ENCODE measurements around the gene TP53INP2. TPM values are rescaled to one million over a fixed set of nuclear protein-coding genes. Genes with fewer than 3 reads are reported as not detected.
"Not testable (repeated sequence)": the region's sequence is repeated elsewhere in the genome, so short reads cannot be mapped to it uniquely, and the experiment has no call there.

Gene TP53INP2, protein sequence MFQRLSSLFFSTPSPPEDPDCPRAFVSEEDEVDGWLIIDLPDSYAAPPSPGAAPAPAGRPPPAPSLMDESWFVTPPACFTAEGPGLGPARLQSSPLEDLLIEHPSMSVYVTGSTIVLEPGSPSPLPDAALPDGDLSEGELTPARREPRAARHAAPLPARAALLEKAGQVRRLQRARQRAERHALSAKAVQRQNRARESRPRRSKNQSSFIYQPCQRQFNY
- 34.1 TPM for total RNA-seq

DNA sequence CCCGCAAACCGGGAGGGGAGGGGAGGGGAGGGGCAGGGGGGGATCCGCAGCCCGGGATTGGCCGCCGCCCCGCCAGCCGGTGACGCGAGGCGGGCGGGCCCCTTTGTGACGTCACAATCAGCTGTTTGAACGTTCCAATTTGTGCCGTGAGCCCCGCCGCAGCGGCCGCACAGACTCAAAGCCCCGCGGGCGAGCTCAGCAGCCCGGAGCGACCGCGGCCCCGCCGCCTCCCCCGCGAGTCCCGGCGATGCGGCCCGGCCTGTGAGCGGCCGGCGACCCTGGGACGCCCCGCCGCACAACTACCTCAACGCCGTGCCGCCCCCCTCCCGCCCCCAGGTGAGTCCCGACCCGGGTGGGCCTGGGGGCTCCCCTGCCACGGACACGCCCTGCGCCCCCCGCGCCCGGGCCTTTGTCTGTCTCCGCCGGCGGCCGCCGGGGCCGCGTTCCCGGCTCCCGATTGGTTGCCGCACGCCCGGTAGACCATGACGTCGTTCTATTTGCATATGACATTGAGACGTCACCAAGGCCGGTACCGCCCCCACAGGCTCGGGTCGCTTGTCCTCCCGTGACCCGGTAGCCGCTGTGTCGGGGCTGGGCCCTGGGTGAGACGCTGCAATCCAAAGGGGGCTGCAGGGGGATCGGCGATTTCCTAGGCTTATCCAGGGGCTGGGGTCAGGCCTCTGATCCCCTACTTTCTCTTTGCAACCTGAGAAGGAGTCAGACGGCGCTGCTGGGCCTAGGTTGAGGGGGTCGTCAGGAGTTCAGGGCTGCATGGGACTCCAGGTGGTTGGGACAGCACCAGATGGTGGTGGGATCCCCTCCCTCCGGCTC is at the start of gene TP53INP2:
Gene TP53INP2 (plus strand): TSS at position 168 of the 831 bp plus-strand sequence. CDS start 4,396 bp downstream, outside the sequence.
- peak; percentile 70 for ATAC-seq

DNA sequence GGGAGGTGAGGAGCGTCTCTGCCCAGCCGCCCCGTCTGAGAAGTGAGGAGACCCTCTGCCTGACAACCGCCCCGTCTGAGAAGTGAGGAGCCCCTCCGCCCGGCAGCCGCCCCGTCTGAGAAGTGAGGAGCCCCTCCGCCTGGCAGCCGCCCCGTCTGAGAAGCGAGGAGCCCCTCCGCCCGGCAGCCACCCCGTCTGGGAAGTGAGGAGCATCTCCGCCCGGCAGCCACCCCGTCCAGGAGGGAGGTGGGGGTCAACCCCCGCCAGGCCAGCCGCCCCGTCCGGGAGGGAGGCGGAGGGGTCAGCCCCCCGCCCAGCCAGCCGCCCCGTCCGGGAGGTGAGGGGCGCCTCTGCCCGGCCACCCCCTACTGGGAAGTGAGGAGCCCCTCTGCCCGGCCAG is 45.5 kb upstream of the TP53INP2 start:
- ATAC-seq = not testable (repeated sequence)

DNA sequence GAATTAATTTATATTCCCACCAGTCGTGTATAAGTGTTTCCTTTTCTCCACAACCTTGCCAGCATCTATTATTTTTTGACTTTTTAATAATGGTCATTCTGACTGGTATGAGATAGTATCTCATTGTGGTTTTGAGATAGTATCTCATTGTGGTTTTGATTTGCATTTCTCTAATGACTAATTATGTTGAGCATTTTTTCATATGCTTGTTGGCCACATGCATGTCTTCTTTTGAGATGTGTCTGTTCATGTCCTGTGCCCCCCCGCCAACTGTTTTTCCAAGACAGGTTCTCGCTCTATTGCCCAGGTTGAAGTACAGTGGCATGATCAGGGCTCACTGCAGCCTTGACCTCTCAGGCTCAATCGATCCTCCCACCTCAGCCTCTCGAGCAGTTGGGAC is 42.3 kb upstream of the TP53INP2 start:
- ATAC-seq = not testable (repeated sequence)

DNA sequence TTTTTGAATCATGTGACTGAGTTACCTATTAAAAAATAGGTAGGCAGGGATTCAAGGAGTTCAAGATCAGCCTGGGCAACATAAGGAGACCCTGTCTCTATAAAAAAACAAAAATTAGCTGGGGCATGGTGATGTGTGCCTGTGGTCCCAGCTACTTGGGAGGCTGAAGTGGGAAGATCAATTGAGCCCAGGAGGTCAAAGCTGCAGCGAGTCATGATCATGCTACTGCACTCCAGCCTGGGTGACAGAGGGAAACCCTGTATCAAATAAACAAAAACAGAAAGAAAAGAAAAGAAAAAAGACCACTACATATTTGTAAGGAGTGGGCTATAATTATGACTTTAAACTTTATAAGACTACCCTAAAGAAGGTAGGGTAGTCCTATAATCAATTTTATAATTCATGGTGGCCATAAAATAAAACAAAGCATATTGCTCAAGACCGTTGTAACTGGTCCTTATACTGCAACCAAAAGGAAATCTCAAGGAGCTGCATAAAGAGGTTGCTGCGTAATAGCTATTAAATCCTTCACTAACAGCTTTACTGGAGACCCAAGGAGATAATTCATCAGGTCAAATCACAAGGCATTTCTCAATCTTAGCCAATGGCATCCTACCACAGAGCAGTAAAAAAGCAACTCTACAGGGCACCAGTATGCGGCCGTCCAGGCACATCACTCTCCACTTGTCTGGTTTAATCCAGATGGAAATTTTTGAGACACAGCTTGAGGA is 40.8 kb upstream of the TP53INP2 start:
- no peak for ATAC-seq

DNA sequence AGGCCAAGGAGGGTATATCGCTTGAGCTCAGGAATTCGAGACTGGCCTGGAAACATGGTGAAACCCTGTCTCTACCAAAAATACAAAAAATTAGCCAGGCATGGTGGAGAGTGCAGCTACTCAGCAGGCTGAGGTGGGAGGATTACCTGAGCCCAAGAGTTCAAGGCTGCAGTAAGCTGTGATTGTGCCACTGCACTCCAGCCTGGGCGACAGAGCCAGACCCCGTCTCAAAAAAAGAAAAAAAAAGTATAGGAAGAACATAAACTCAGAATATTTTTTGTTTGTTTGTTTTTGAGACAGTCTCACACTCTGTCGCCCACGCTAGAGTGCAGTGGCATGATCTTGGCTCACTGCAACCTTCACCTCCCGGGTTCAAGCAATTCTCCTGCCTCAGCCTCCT is 39.4 kb upstream of the TP53INP2 start:
- not testable (repeated sequence) for ATAC-seq

DNA sequence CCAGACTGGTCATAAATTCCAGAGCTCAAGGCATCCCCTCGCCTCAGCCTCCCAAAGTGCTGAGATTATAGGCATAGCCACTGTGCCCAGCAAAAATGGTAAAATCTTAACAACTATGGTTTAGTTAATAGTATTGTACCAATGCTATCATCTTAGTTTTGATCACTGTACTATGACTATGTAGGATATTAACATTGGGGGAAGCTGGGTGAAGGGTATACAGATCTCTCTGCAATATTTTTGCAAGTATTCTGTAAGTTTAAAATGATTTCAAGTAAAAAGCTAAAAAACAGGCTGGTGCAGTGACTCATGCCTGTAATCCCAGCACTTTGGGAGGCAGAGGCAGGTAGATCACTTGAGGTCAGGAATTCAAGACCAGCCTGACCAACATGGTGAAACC is 35.0 kb upstream of the TP53INP2 start:
- no peak for ATAC-seq

DNA sequence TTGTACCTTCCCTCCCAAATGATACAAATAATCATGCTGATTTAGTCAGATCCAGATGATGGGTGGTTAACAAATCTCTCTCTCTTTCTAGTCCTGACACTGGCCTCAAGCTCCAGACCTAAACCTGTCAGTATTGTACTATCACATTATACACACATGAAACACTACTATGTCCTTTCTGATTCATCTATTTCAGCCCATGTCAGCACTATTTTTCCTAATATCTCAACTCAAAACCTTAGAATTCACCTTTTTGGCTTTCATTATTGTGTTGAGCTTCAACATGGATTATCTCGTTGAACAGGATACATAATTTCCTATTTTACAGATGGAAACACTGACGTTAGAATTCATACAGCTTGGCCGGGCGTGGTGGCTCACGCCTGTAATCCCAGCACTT is 30.7 kb upstream of the TP53INP2 start:
- no peak for ATAC-seq

DNA sequence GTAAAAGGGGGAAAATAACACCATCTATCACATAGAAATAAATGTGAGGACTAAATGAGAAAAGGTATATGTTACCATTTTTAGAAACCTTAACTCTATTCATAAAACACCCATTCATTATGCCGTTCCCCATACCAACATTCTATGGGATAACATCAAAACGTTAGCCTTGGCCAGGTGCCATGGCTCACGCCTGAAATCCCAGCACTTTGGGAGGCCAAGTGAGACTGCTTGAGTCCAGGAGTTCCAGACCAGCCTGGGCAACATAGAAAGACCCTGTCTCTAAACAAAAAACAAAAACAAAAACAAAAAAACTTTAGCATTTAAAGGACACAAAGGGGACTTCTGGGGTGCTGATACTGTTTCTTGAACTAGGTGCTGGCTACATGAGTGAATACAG is 28.6 kb upstream of the TP53INP2 start:
- ATAC-seq = no peak

DNA sequence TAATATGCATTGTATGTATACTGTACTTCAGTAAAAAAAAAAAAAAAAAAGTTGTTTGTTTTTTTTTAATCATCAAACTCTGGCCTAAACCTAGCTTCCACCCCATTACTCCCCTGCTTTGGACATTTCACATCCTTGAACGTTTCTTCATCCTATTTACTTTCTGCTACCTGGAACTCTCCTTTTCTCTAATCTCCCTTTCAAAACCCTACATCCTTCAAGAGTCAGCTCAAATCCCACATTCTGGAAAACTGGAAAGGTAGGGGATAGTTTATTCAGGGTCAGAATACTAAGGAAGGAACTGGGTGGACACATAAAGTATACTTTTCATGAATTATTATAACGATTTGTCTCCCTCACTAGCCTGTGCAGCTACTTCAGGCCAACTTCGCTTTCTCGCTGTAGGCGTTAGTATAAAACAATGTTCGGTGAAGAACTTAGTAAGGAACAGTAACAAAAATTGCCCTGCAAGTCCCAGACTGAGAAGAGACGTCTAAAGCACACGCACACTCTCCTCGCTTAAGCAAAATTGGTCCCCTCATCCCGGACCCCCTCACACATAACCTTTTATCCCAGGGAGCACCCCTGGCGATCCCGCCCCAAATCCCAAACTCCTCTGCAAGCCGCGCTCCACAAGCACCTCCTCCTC is 28.0 kb upstream of the TP53INP2 start:
- no peak for ATAC-seq

DNA sequence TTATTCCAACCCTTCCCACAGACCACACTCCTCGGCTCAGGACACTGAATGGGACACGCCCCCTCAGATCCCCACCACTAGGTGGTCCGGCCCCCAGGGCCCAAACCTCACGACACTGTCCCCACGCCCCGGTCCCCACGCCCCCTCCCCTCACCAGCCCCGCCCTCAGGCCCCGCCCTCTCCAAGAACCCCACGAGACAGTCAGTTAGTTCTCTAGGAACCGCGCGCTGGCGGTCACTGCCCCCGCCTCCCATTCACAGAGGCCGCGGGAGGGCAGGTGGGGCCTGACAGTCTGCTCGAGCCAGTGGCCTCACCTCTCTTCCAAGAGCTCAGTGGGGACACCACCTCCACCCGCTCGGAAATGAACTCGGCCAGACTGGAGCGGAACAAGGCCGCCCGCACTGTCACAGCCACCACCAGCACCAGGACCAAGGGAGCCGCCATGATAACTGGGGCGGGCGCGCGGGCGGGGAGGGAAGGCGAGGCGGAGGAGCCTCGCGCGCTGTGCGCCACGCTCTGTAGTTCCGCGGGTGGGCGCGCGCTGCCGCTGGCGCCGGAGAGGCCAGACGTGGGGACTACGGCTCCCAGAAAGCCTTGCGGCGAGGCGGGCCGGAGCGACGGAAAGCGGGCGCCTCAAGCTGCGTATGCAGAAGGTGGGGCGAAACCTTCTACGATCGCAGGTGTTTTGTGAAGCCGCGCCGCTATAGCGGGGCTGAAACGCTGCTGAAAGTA is 27.3 kb upstream of the TP53INP2 start, which contains the start of gene PIGU:
Gene PIGU (minus strand): TSS at position 451 of the 732 bp plus-strand sequence. CDS start 7 bp downstream, at position 444.
- peak; percentile 98 for ATAC-seq

DNA sequence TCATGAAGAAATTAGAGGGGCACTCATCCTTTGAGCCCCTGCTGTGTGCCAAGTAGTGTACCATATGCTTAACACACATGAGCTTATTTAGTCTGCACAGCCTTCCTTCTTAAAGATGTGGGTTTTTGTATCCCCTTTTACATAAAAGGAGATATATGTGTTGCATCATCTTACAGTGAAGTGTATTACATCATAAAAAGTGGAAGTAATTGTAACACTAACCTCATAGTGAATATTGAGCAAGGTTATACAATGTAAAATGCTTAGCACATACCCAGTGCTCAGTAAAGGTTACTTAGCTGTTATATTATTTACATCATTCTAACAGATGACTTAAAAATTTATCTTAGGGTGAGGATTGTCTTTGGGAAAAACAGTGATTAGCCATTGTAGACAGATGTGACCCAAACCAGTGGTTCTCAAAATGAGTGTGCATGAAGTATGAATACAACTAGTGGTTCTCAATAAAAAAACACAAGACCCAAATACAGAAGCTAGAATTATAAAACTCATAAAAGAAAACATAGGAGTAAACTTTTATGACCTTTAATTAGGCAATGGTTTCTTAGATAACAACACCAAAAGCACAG is 23.5 kb upstream of the TP53INP2 start:
- ATAC-seq = no peak

DNA sequence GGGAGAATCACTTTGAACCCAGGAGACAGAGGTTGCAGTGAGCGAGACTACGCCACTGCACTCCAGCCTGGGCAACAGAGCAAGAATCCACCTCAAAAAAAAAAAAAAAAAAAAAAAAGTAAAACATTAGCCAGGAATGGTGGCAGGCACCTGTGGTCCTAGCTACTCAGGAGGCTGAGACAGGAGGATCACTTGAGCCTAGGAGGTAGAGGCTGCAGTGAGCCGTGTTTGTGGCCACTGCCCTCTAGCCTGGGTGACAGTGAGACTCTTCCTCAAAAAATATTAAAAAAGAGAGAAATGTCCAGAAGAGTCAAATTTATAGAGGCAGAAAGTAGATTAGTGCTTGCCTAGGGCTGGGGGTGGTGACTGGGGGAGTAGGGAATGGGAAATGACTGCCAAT is 20.5 kb upstream of the TP53INP2 start:
- no peak for ATAC-seq

DNA sequence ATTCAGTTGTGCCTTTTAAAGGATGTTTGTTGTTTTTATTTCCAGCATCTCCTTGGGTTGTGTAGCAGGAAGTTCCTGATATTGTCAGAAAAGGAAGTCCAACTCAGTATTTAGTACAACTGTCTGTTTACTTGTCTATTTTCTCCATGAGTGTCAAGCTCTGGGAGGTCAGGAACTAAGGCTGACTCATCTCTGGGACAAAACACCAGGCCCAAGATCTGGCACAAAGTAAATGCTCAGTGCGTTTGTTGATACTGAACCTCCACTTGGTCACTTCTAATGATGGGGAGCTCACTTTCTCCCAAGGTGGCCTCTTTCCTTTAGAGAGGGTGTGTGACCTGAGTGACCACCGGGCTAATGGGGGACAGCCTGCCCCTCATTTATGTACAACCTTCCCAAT is 14.7 kb upstream of the TP53INP2 start:
- ATAC-seq = peak; percentile 66

DNA sequence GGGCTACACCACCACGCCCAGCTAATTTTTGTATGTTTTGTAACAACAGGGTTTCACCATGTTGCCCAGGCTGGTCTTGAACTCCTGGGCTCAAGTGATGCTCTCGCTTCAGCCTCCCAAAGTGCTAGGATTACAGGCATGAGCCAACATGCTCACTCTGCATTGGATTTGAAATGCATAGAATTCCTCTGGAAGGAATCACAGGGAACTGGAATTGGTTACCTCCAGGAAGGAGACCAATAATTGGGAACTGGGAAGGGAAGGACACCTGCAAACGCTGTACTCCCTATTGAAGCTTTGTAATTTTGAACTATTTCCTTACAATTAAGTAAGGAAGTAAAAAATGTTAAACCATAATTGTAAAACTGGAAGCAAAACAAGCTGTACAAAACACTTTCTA is 12.3 kb upstream of the TP53INP2 start:
- no peak for ATAC-seq

DNA sequence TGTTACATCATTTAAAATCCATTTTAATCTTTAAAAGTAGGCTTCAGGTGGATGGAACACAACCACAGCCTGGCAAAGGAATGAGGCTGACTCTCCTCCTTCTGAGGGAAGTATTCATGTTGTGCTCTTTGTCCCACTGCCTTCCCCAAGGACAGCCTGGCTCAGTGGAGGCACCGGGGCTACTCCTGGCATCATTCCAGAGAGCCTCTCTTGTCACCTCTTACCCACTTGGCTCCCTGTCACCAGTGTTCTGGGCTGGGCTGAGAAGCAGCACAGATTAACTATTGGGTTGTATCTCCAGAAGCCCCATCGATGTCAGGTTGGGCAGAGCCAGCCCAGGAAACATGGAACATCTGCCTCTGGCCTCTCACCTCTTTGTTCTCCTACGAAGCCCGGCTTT is 10.7 kb upstream of the TP53INP2 start:
- no peak for ATAC-seq

DNA sequence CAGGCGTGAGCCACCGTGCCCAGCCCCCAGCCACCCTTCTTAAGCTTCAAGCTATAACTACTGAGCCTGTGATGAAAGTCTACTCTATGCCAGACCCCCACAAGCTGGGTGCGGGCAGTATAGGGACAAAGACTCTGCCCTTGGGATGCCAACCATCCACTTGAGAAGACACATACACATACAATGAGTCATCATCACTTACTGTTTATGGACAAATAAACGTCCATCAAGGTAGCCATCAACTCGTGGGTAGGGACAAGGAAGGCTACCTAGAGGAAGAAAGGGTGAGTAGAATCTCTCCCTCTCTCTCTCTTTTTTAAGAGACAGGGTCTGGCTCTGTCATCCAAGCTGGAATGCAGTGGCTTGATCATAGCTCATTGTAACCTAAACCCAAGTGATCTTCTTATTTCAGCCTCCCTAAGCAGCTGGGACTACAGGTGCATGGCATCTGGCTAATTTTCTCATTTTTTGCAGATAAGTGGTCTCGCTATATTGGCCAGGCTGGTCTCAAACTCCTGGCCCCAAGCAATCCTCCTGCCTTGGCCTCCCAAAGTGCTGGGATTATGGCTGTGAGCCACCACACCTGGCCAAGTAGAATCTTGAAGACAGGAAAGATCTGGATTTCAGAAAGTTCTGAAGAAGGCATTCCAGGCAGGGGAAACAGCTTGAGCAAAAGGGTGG is 2.6 kb upstream of the TP53INP2 start:
- no peak for ATAC-seq

DNA sequence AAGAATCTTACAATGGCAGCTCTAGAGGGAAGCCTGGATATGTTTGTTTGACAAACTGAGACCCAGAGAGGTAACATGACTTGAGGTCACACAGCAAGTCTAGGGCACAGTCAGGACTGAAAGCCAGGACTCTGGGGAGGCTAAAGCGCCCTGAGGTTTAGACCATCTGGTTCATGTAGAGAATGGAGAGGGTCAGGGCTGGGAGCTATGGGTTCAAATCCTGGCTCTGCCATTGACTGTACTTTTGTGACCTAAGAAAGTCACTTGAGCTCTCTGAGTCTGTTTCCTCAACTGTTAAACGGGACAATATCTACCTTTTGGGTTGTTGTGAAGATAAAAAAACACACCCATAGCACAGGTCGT is 1.1 kb upstream of the TP53INP2 start:
- ATAC-seq = no peak

DNA sequence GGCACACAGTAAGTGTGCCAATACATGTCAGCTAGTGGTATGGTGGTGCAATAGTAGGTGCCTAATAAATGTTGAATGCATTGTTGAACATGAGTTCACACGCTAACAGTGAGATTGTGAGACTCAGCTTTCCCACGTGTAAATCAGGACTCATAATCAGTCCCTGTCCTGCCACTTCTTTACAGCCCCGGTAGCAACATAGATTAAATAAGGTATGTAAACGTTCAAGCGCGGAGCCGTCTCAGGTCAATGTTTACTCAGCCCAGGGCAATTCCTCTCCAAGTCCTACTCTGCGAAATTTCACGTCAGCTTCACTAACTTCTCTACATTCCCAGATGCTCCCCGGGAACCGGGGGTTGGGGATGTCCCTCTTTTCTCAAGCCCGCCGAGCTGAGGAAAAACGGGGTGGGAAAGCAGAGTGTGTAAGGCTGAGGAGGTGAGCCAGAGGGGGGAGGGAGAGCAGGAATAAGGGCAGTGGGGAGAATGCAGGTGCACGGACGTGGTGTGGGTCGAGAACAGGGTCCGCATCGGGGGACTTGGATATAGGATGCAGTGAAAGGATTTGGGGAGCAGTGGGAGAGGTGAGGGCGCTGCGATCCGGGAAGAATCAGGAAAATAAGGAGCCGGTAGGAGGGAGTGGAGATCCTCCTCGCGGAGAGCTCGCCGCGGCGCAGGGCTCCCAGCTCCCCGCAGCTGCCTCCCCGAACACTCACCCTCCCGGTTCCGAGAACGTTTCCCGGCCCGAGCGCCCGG is 544 bp upstream of the TP53INP2 start:
- peak; percentile 3 for ATAC-seq

DNA sequence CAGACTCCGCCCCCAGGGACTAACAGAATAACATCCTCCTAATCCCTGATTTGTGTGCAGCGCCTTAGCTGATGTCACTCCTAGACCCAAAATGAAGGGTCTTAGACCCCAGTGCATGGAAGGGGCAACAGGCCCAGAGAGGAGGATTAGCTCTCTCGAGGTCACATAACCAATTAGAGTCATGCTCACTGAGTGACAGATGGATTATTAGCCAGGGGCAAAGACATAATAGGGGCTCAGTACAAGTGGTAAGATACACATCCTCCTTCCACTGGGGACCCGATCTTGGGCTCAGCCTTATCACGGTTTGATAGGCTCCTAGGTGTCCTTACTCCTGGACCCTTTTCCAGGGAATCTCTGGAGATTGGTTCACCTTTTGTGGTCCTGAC is 858 bp downstream of the TP53INP2 start:
- ATAC-seq = no peak

Measured in esophagus mucosa (tissue), 1 donor.